NCI-H2029 treated with DMSO at 0.1 percent for 48 hours (cell line): ENCODE measurements around the gene SRR.
A peak's percentile ranks its signal among the peaks of the same experiment; 100 is the strongest.

Experiments
- DNase-seq: peaks from one replicate; lab custom pipeline; 2025; lab: John Stamatoyannopoulos, UW

SRR gene

DNA sequence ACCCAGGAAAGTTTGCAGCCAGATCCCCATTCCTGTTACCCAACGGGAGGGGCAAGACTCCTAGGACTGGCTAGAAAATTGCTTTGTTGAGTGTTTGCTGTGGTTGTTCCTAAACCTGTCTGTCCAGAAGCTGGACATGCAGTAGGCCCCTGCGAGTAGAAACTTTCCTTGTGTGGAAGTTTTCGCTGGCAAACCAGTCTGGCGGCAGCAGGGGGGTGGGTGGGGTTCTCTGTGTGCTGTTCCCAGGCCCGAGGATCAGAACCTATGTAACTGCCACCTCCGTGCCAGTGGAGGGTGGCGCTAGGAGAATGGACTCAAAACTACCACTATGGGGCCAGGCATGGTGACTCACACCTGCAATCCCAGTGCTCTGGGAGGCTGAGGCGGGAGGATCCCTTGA lies 42.7 kb downstream of the SRR start:
- no peak for DNase-seq

- DNase-seq, result peak; percentile 60
Observed at GRCh38 chr17:2347805-2348685, 44.3 kb downstream of the SRR start.

DNA sequence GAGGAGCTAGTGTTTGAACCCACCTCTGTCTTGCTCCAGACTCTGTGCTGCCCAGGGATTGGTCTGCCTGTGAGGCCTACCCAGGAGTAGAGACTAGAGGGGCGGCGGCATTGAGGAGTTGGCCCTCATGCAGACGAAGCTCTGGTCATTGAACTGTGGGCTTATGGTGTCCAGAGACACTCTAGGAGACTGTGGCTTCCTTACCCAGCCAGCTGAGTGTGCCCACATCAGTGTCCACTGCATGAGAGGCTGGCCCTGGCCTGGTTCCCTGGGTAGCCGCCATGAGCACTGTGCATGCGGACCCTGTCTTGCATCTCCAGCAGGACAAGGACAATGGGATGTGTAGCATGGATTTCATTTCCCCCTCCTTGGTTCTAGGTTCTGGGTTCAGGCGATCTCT lies 47.5 kb downstream of the SRR start:
- DNase-seq, result no peak

DNA sequence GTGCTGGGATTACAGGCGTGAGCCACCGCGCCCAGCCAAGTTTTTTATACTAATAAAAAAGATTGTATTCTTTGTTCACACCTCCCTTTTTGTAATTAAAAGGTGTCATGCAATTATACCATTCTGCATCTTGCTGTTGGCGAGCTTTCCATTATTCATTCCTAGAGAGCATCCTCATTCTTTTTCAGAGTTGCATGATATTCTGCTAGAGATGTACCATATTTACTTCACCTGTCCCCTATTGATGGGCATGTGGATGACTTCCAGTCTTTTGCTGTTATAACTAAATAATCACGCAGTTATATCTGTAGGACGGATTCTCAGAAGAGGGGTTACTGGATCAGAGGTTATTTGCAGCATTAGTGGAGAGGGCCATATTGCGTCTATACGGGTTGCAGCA lies 50.6 kb downstream of the SRR start:
- DNase-seq, result no peak

DNA sequence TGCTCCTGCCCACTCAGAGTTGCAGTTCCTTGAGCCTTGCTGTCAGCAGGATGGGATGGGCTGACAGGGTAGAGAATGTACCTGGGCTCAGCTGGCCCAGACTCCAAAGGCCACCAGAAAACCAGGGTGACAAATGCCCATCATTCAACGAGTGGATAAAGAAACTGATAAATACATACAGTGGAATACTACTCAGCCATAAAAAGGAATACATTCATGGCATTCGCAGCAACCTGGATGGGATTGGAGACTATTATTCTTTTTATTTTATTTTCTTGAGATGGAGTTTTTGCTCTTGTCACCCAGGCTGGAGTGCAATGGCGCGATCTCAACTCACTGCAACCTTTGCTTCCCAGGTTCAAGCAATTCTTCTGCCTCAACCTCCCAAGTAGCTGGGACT lies 53.5 kb downstream of the SRR start:
- DNase-seq, result no peak

DNA sequence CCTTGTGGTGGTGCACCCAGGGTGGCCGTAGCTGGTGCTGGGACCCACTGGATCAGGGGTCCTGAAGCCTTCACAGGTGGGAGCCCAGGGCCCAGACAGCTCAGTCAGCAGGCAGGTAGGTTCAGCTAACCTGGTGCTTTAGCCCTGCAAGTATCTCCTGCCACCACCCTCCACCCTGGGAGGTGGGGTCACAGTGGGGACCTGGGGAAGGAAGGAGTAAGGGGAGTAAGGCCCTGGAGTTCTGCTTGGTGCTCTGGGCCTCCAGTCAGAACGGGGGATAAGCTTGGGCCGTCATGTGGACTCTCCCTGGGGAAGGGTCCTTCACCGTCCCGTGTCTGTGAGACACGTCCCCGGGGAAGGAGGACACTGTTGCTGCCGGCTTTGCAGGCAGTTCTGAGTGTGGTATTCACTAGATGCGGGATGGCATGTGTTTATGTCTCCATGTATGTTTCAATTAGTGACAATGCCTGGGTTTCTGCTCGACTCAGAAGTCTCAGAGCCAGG lies 54.2 kb downstream of the SRR start:
- DNase-seq, result no peak

GRCh38 chr17:2361010-2361760 lies 57.4 kb downstream of the SRR start:
- DNase-seq, result no peak

- DNase-seq, result no peak
Observed at GRCh38 chr17:2362016-2362415, 58.3 kb downstream of the SRR start.

DNA sequence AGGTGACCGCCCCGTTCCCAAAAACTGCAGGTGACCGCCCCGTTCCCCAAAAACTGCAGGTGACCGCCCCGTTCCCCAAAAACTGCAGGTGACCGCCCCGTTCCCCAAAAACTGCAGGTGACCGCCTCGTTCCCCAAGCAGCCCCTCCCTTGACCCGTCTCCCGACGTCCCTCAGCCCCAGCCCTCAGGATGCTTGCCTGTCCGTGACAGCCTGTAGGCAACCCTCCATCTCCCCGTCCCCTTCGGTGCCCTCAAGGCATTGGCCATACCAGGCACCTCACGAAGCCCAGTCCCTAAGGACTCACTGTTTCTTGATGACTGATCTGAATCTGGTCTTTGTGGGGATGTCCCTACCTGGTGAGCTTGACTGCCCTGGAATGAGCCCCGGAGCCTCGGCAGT lies 58.7 kb downstream of the SRR start:
- DNase-seq, result no peak

GRCh38 chr17:2362881-2363280 lies 59.1 kb downstream of the SRR start:
- DNase-seq, result no peak

- no peak for DNase-seq
Observed at GRCh38 chr17:2363318-2363717, 59.6 kb downstream of the SRR start.

GRCh38 chr17:2363851-2364762 lies 60.4 kb downstream of the SRR start:
- DNase-seq, result no peak

DNA sequence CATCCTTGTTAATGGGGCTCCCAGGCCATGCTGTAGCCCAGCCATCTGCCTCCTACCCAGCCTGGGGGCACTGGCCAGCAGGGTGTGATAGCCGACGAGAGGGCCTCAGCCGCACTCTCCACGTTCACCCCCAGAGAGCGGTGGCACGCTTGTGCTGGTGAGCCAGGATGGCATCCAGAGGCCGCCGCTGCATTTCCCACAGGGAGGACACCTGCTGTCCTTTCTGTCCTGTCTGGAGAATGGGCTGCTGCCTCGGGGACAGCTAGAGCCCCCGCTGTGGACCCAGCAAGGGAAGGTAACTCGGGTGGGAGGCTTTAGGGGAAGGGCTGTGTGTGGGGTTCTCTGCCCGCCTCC lies 61.0 kb downstream of the SRR start:
- DNase-seq, result no peak

DNA sequence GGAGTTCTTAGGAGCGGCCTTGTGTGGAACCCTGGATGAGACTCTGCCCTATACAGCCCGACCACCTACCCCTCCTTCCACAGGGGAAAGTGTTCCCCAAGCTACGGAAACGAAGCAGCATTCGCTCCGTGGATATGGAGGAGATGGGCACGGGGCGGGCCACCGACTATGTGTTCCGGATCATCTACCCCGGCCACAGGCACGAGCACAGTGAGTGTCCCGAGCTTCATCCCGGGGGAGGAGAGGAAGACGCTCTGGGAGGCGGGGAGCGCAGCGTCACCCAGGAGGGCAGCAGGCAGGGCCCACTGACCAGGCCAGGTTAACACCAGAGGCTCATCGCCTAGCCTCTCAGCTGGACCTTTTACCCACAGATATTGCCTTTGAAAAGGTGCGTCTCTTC lies 61.4 kb downstream of the SRR start:
- DNase-seq, result no peak

DNA sequence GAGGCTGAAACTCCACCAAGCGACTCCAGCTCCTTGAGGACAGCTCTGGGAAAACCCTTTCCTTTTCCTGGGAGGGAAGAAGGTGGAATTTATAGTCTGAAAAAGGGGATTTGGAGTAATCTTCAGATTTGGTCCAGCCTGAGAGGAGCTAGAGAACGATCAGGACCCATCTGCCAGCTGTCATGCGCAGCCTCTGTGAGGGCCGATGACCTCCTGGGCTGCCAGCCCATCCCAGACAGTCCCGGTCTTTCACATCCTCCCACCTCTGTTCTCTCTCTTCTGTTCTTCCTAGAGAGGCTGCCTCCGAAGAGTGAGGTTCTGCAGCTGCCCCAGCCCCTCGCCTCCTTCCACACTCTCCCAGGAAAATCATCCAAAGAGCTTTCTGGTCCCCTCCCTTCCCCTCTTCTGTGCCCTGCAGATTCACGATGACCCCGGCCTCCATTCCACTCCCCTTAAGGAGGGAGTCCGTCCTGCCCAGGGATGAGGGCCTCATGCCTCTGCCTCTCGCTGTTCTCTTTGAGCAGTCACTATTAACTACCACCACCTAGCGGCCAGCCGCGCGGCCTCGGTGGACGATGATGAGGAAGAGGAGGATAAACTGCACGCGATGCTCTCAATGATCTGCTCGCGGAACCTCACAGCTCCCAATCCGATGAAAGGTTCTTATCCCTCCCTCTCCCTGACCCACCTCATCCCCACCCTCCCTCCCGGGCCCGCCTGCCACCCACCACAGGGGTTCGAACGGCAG lies 63.2 kb downstream of the SRR start:
- DNase-seq, result no peak

DNA sequence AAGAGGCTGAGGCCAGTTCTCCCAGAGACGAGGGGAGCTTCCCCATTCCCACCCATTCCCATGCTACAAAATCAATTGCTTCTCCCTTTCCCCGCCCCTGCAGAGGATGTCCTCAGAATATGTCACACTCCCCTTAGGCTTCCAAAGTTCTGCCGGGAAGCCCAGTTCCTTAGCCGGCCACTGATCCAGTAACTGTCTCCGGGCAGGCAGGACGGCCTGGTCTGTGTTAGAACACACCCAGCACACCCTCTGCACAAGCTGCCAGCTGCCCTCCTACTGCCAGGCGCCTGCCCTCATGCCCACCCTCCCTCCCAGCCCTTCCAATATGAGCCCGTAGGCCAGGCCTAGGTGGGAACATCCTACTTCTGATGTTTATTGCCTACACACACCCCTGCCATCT lies 64.6 kb downstream of the SRR start:
- DNase-seq, result no peak

DNA sequence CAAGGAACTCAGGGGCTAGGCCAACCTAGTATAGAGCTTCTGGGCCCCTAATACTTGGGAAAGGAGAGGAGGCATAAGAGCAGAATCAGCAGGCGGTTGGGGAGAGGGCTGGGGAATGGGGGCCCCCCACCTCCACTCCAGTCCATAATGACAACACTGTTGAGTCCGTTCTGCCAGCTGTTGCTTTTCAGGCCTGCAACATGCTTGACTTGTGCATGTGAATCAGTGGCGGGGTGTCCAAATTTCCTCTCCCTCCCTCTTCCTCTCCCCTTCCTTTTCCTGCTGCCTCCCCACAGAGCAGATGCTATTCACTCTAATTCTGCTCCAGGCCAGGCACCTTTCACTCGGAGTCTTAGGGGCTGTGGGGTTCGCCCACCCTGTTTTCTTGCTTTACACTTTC lies 65.3 kb downstream of the SRR start:
- DNase-seq, result no peak

GRCh38 chr17:2369551-2370210 lies 65.9 kb downstream of the SRR start:
- no peak for DNase-seq

DNA sequence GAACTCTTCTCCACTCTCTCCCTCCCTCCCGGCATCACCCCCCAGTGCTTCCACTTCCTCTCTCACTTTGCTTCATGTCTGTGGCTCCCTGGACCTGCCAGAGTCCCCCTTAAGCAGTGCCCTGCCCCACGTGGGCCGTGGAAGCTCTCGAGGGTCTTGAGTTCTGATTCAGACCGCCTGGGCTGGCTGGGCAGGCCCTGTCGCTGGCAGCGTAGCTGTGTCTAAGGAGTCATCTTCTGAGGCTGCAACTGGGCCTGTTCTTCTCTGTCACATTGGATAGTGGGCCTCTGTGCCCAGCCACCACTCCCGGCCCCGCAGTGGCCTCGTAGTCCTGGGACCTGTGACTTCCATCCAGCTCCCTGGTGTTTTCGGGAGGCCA lies 66.5 kb downstream of the SRR start:
- DNase-seq, result no peak

DNA sequence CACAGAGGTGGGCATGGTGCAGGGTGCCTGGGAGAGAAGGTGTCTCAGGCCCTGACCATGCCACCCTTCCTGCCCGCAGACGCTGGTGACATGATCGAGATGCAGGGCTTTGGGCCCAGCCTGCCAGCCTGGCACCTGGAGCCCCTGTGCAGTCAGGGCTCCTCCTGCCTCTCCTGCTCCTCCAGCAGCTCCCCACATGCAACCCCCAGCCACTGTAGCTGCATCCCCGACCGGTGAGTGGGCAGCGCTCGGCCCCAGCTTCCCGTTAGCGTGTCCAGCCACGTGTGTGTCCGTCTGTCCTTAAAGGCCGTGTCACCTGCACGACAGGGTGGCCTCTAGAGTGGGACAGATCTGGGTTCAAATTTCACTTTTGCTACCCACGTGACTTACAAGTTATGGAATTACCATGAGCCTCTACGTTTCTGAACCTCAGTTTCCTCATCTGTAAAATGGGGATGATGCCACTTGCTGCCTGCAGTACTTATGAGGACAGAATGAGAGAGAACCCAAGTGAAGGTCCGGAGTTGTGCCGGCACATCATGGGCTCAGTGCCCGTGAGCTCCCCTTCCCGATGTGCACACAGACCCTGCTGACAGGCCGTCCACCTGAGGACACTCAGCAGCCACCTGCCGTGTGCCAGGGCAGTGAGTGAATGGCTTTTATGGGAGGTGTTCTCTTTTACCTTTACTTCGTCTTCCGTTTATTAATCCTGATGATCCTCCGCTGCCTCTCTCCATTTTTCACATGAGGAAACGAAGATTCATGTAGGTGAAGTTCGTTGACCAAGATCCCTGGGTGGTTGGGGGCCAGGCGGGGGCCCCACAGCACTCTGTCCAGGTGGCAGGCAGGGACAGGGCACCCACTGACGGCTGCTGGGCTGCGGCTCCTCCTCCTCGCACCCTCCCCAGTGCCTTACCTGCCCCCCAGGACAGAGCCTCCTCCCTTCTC lies 67.7 kb downstream of the SRR start:
- no peak for DNase-seq
